H9 (cell line): ENCODE data around the gene ATP6V1B1. TPM values are rescaled to one million over a fixed set of nuclear protein-coding genes. Genes with fewer than 3 reads are reported as not detected.

Experiments used
- DNase-seq: peaks from one replicate; pipeline ENCODE4 v3.0.0-alpha.2; 2017
- H2AFZ ChIP-seq: one replicate; pipeline ENCODE4 v1.6.1; 2013; ENCODE audit warnings: mild to moderate bottlenecking, low read length, control low read depth, moderate library complexity
- H2AK5ac ChIP-seq: 2 replicates; pipeline ENCODE4 v1.6.1; 2013; ENCODE audit warnings: low read length, control low read depth, mixed read lengths; ENCODE audit not compliant: insufficient read length
- H2BK120ac ChIP-seq: one replicate; pipeline ENCODE4 v1.6.1; 2013; ENCODE audit warnings: low read depth, mild to moderate bottlenecking, low read length, control low read depth, inconsistent platforms; ENCODE audit not compliant: poor library complexity, severe bottlenecking
- H2BK12ac ChIP-seq: 2 replicates; pipeline ENCODE4 v1.6.1; 2013; ENCODE audit warnings: low read length, control low read depth, mixed read lengths, low read depth; ENCODE audit not compliant: insufficient read length
- H2BK15ac ChIP-seq: 2 replicates; pipeline ENCODE4 v1.6.1; 2013; ENCODE audit warnings: low read depth, low read length, control low read depth
- H2BK20ac ChIP-seq: one replicate; pipeline ENCODE4 v1.6.1; 2013; ENCODE audit warnings: low read depth, mild to moderate bottlenecking, low read length, control low read depth, inconsistent platforms; ENCODE audit not compliant: poor library complexity, severe bottlenecking
- H2BK5ac ChIP-seq: 2 replicates; pipeline ENCODE4 v1.6.1; 2013; ENCODE audit warnings: low read length, control low read depth, mixed read lengths; ENCODE audit not compliant: insufficient read length
- H3K14ac ChIP-seq: 2 replicates; pipeline ENCODE4 v1.6.1; 2013; ENCODE audit warnings: low read length, control low read depth; ENCODE audit not compliant: insufficient read depth
- H3K18ac ChIP-seq: 2 replicates; pipeline ENCODE4 v1.6.1; 2013; ENCODE audit warnings: low read depth, mild to moderate bottlenecking, mixed read lengths, low read length, control low read depth; ENCODE audit not compliant: insufficient read length
- H3K23ac ChIP-seq: 2 replicates; pipeline ENCODE4 v1.6.1; 2013; ENCODE audit warnings: low read length, control low read depth, mixed read lengths, low read depth; ENCODE audit not compliant: insufficient read length
- H3K23me2 ChIP-seq: 2 replicates; pipeline ENCODE4 v1.6.1; 2013; ENCODE audit warnings: low read depth, mild to moderate bottlenecking, mixed read lengths, low read length, control low read depth; ENCODE audit not compliant: insufficient read length, poor library complexity, severe bottlenecking
- H3K27ac ChIP-seq: 2 replicates; pipeline ENCODE4 v1.5.1; 2013; ENCODE audit warnings: low read length, control low read depth, mixed read lengths, low read depth; ENCODE audit not compliant: insufficient read length
- H3K27me3 ChIP-seq: 2 replicates; pipeline ENCODE4 v1.6.1; 2013; ENCODE audit warnings: low read length, control low read depth, inconsistent platforms; ENCODE audit not compliant: insufficient read depth
- H3K4ac ChIP-seq: 2 replicates; pipeline ENCODE4 v1.6.1; 2013; ENCODE audit warnings: low read depth, mild to moderate bottlenecking, control low read depth, inconsistent platforms, low read length, moderate library complexity
- H3K4me1 ChIP-seq: 2 replicates; pipeline ENCODE4 v1.6.1; 2013; ENCODE audit warnings: low read length, control low read depth, inconsistent platforms; ENCODE audit not compliant: insufficient read depth
- H3K4me2 ChIP-seq: 2 replicates; pipeline ENCODE4 v1.6.1; 2013; ENCODE audit warnings: low read length, control low read depth, mixed read lengths; ENCODE audit not compliant: insufficient read length, insufficient read depth
- H3K56ac ChIP-seq: 2 replicates; pipeline ENCODE4 v1.6.1; 2013; ENCODE audit warnings: low read depth, mild to moderate bottlenecking, mixed read lengths, low read length, control low read depth; ENCODE audit not compliant: insufficient read length
- H3K79me1 ChIP-seq: 2 replicates; pipeline ENCODE4 v1.6.1; 2013; ENCODE audit warnings: low read depth, mild to moderate bottlenecking, moderate library complexity, low read length, control low read depth, inconsistent platforms; ENCODE audit not compliant: insufficient read depth, poor library complexity, severe bottlenecking
- H3K79me2 ChIP-seq: 2 replicates; pipeline ENCODE4 v1.6.1; 2013; ENCODE audit warnings: low read length, control low read depth, inconsistent platforms; ENCODE audit not compliant: insufficient read depth
- H3K9ac ChIP-seq: 2 replicates; pipeline ENCODE4 v1.6.1; 2013; ENCODE audit warnings: low read length, control low read depth, mixed read lengths; ENCODE audit not compliant: insufficient read length; ENCODE audit errors: extremely low read depth
- H3K9me3 ChIP-seq: one replicate; pipeline ENCODE4 v1.6.1; 2013; ENCODE audit warnings: low read depth, low read length, inconsistent platforms; ENCODE audit not compliant: control insufficient read depth
- H3T11ph ChIP-seq: one replicate; pipeline ENCODE4 v1.6.1; 2013; ENCODE audit warnings: mild to moderate bottlenecking, low read length, control low read depth, inconsistent platforms
- H4K20me1 ChIP-seq: one replicate; pipeline ENCODE4 v1.6.1; 2013; ENCODE audit not compliant: control insufficient read depth, insufficient read length, insufficient read depth
- H4K5ac ChIP-seq: 2 replicates; pipeline ENCODE4 v1.6.1; 2013; ENCODE audit warnings: low read depth, mild to moderate bottlenecking, mixed read lengths, low read length, control low read depth; ENCODE audit not compliant: insufficient read length
- H4K8ac ChIP-seq: replicated peaks from 2 replicates; pipeline ENCODE4 v1.6.1; 2013; ENCODE audit warnings: low read length, control low read depth, mixed read lengths, low read depth; ENCODE audit not compliant: insufficient read length
- H4K91ac ChIP-seq: 2 replicates; pipeline ENCODE4 v1.6.1; 2013; ENCODE audit warnings: low read depth, mild to moderate bottlenecking, moderate library complexity, mixed read lengths, low read length, control low read depth; ENCODE audit not compliant: insufficient read length
- H3K27ac Mint-ChIP-seq, 3 experiments: 2 replicates in 2 of 3; 3 replicates in 1 of 3; pipeline ENCODE4 v1.8.0; 2020 to 2021; ENCODE audit warnings: mixed read lengths in 3 of 3, mild to moderate bottlenecking in 1 of 3, moderate library complexity in 1 of 3
- H3K27me3 Mint-ChIP-seq: 2 replicates; pipeline ENCODE4 v1.8.0; 2021; ENCODE audit warnings: low read depth, mild to moderate bottlenecking, moderate library complexity, mixed read lengths
- H3K36me3 Mint-ChIP-seq, 3 experiments: 2 replicates in 2 of 3; 3 replicates in 1 of 3; pipeline ENCODE4 v1.8.0; 2020 to 2021; ENCODE audit warnings: low read depth in 3 of 3, mixed read lengths in 3 of 3; ENCODE audit not compliant: insufficient read depth in 1 of 3
- H3K4me1 Mint-ChIP-seq, 2 experiments: 2 replicates each; pipeline ENCODE4 v1.8.0; 2020; ENCODE audit warnings: mixed read lengths in 2 of 2
- H3K4me3 Mint-ChIP-seq, 2 experiments: 2 replicates in 1 of 2; 3 replicates in 1 of 2; pipeline ENCODE4 v1.8.0; 2020 to 2021; ENCODE audit warnings: mild to moderate bottlenecking in 2 of 2, mixed read lengths in 2 of 2, moderate library complexity in 1 of 2
- H3K9me3 Mint-ChIP-seq, 2 experiments: 2 replicates in 1 of 2; 3 replicates in 1 of 2; pipeline ENCODE4 v1.8.0; 2020; ENCODE audit warnings: mild to moderate bottlenecking in 2 of 2, mixed read lengths in 2 of 2, moderate library complexity in 1 of 2
- CTCF ChIP-seq: fragments of 200-600 bp; sonication (generic); conservative IDR thresholded peaks from 3 replicates; pipeline ENCODE4 v1.8.0; 2021; ENCODE audit warnings: antibody characterized with exemption, mild to moderate bottlenecking
- whole genome bisulfite sequencing: extraction: QIAGEN DNeasy Blood & Tissue Kit; methylation state at CpG from one replicate; pipeline ENCODE4 v1.1.7; 2013; ENCODE audit warnings: missing lambda C conversion rate, low lambda C conversion rate, mixed read lengths; ENCODE audit not compliant: insufficient read length; ENCODE audit errors: extremely low coverage; 5-methylcytosine and 5-hydroxymethylcytosine counted together
- total RNA-seq: library from RNA; stranded (reverse); gene quantifications from 2 replicates; pipeline ENCODE4 v1.2.1, GENCODE V29; 2021

ATP6V1B1 gene
- total RNA-seq, 1 experiment from 2014 or later = not detected

DNA sequence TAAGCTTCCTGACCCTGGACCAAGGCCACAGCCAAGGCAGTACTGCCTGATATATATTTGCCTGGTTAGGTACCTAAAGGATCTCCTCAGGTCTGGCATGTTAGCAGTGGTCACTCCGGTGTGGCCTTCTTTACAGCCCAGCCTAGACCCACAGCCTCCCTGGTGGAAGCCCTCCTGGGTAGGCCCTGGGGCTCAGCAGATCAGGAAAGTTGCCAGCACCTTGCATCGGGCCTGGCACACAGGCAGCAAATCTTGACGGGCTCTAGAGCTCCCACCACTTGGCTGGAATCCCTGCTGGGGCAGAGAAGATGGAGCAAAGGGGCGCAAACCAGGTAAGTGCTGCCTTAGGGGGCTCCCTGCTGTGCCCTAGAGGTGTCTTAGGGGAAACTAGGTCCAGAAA is 40.9 kb upstream of the ATP6V1B1 start:
- H4K91ac ChIP-seq = no peak overlapping the region
- H3K4ac ChIP-seq = no peak overlapping the region
- H2BK12ac ChIP-seq = no peak overlapping the region
- no peak overlapping the region for H3K23ac ChIP-seq
- H3K23me2 ChIP-seq = no peaks in the 10 kb centered on the region
- no peak overlapping the region for H2AK5ac ChIP-seq
- no peak overlapping the region for H2BK15ac ChIP-seq
- no peak overlapping the region for H2AFZ ChIP-seq
- H3K79me2 ChIP-seq = no peaks in the 10 kb centered on the region
- Mint-ChIP-seq H3K27me3 (peaks cover 100% of the 10 kb centered on the region), H3K9me3 (peaks cover 2 to 6% of the 10 kb centered on the region in 2 experiments; a peak in 3 of 5 replicates), H3K36me3 (no peaks in the 10 kb centered on the region; a peak in 1 of 7 replicates), H3K4me1 (peaks cover 8 to 41% of the 10 kb centered on the region in 2 experiments), H3K4me3 (no peak overlapping the region), H3K27ac (no peak overlapping the region)
- H3K9ac ChIP-seq = no peak overlapping the region
- no peak overlapping the region for H2BK20ac ChIP-seq
- no peak overlapping the region for H2BK120ac ChIP-seq
- H3K79me1 ChIP-seq = no peaks in the 10 kb centered on the region
- no peaks in the 10 kb centered on the region for H3K9me3 ChIP-seq
- no peak overlapping the region for H2BK5ac ChIP-seq
- H4K8ac ChIP-seq = no peak overlapping the region
- no peak for TF ChIP-seq CTCF
- H3K14ac ChIP-seq = no peak overlapping the region
- no peak for DNase-seq
- no peak overlapping the region for H3K18ac ChIP-seq
- 0 out of 2 replicates have a peak, but pooled peaks cover 4% of the 10 kb centered on the region for H3K4me1 ChIP-seq
- no peak overlapping the region for H3K27ac ChIP-seq
- no peaks in the 10 kb centered on the region for H4K20me1 ChIP-seq
- H3K4me2 ChIP-seq = no peak overlapping the region
- peaks cover 100% of the 10 kb centered on the region for H3K27me3 ChIP-seq
- no CpG with 5 or more reads among the region's 4 CpGs for WGBS
- H3T11ph ChIP-seq = no peak overlapping the region
- H3K56ac ChIP-seq = no peak overlapping the region
- no peak overlapping the region for H4K5ac ChIP-seq
